GM12891 (cell line): ENCODE measurements around the gene TACO1.

Source experiments
- PAX5 ChIP-seq: IDR thresholded peaks from 2 replicates; pipeline ENCODE4 v1.6.1; 2011; ENCODE audit warnings: low read length, moderate library complexity, mild to moderate bottlenecking; ENCODE audit not compliant: insufficient read depth, severe bottlenecking
- POLR2AphosphoS5 ChIP-seq: IDR thresholded peaks from 2 replicates; pipeline ENCODE4 v1.6.1; 2011; ENCODE audit warnings: low read depth, low read length, control low read depth

DNA sequence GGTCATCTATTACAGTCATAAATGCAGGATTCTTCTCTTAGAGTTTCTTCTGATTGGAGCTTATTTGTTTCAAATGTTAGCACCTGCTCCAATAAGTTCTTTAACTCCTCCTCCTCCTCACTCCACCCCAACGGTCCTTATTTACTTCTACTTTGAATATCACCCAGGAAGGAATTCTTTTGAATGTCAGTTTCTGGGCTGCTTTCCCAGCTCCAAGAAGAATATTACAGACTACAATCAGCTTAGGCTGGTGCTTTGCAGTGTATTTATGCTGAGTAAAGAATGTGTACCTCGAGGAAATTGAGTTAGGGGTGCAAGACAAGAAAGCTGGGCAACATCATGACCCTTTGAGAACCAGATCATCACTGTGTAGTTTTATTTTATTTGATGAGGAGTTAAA, 52.4 kb downstream of the TACO1 start:
- TF ChIP-seq POLR2AphosphoS5 (no peak), PAX5 (no peak)
